H1 (cell line): ENCODE results near the gene IPO9. TPM values are rescaled to one million over a fixed set of nuclear protein-coding genes. Genes with fewer than 3 reads are reported as not detected.

Experiments
- CTCF ChIA-PET: fragments of 300-600 bp; sonication (Branson Sonifier 250); formaldehyde crosslinking; loops from one replicate; lab custom pipeline; 2021; ENCODE audit not compliant: partially characterized antibody; lab: Charles Lee
- POLR2A ChIA-PET: fragments of 300-600 bp; sonication (Branson Sonifier 250); formaldehyde crosslinking; loops from one replicate; lab custom pipeline; 2021; ENCODE audit warnings: inconsistent platforms; ENCODE audit not compliant: partially characterized antibody; lab: Charles Lee
- DNase-seq, 2 experiments: peaks; one replicate each; pipeline versions ENCODE4 v3.0.0 to v3.0.0-alpha.2; 2010 to 2022; ENCODE audit warnings: low spot score in 2 of 2, low read depth in 1 of 2, mixed read lengths in 1 of 2
- FAIRE-seq: peaks from 2 replicates; lab custom pipeline; 2011; peaks lifted over from hg19 to GRCh38; lab: Jason Lieb, UNC
- H2AFZ ChIP-seq: 2 replicates; pipeline ENCODE4 v1.8.1; 2012; ENCODE audit warnings: low read length, inconsistent platforms
- H2AK5ac ChIP-seq: 2 replicates; pipeline ENCODE4 v1.6.1; 2013; ENCODE audit warnings: low read depth, low read length
- H2BK120ac ChIP-seq: replicated peaks from 2 replicates; pipeline ENCODE3; 2013; ENCODE audit warnings: low read depth, low read length, inconsistent platforms
- H2BK12ac ChIP-seq: 2 replicates; pipeline ENCODE4 v1.6.1; 2013; ENCODE audit warnings: low read depth, low read length
- H2BK15ac ChIP-seq: 2 replicates; pipeline ENCODE4 v1.6.1; 2013; ENCODE audit warnings: low read length
- H2BK20ac ChIP-seq: 2 replicates; pipeline ENCODE4 v1.6.1; 2013; ENCODE audit warnings: low read length
- H2BK5ac ChIP-seq: 2 replicates; pipeline ENCODE4 v1.6.1; 2013; ENCODE audit warnings: low read depth, low read length
- H3K14ac ChIP-seq: 2 replicates; pipeline ENCODE4 v1.6.1; 2013; ENCODE audit warnings: inconsistent platforms; ENCODE audit not compliant: insufficient read length
- H3K18ac ChIP-seq: 2 replicates; pipeline ENCODE4 v1.6.1; 2013; ENCODE audit warnings: low read length; ENCODE audit errors: extremely low read depth
- H3K23ac ChIP-seq: 2 replicates; pipeline ENCODE4 v1.6.1; 2013; ENCODE audit warnings: inconsistent platforms; ENCODE audit not compliant: insufficient read length
- H3K23me2 ChIP-seq: 2 replicates; pipeline ENCODE4 v1.6.1; 2013; ENCODE audit warnings: low read depth, low read length
- H3K27ac ChIP-seq: 2 replicates; pipeline ENCODE4 v1.6.1; 2011; ENCODE audit warnings: low read depth, low read length, inconsistent platforms
- H3K27me3 ChIP-seq, 4 experiments: replicated peaks in 1 of 4; 1 replicate in 1 of 4; 2 replicates in 3 of 4; pipeline versions ENCODE4 v1.6.1 to v1.8.1; 2011 to 2013; ENCODE audit warnings: low read length in 3 of 4, mild to moderate bottlenecking in 3 of 4, inconsistent platforms in 2 of 4, mixed read lengths in 2 of 4, moderate library complexity in 1 of 4; ENCODE audit not compliant: control insufficient read depth in 3 of 4, insufficient read depth in 3 of 4; ENCODE audit errors: extremely low read depth in 1 of 4
- H3K36me3 ChIP-seq, 4 experiments: 2 replicates each; pipeline versions ENCODE4 v1.6.1 to v1.8.1; 2011 to 2013; ENCODE audit warnings: mild to moderate bottlenecking in 4 of 4, low read length in 3 of 4, moderate library complexity in 2 of 4, control low read depth in 1 of 4, inconsistent platforms in 1 of 4; ENCODE audit not compliant: insufficient read depth in 4 of 4, control insufficient read depth in 2 of 4
- H3K4ac ChIP-seq: replicated peaks from 2 replicates; pipeline ENCODE3; 2013; ENCODE audit warnings: low read length, low read depth, mixed read lengths, inconsistent platforms; ENCODE audit not compliant: insufficient read length
- H3K4me1 ChIP-seq, 4 experiments: replicated peaks in 1 of 4; 1 replicate in 1 of 4; 2 replicates in 3 of 4; pipeline versions ENCODE4 v1.6.1 to v1.8.1; 2011 to 2013; ENCODE audit warnings: low read length in 3 of 4, inconsistent platforms in 2 of 4, mixed read lengths in 1 of 4; ENCODE audit not compliant: insufficient read depth in 4 of 4, control insufficient read depth in 3 of 4
- H3K4me2 ChIP-seq, 2 experiments: 2 replicates each; pipeline versions ENCODE4 v1.6.1 to v1.8.1; 2011 to 2013; ENCODE audit warnings: low read depth in 2 of 2, low read length in 2 of 2, control low read depth in 1 of 2, inconsistent platforms in 1 of 2, mild to moderate bottlenecking in 1 of 2; ENCODE audit not compliant: insufficient read depth in 1 of 2
- H3K4me3 ChIP-seq, 4 experiments: fragments of 200-600, 300-600 bp in 1 of 4; sonication (generic), shearing (Covaris generic), sonication (Bioruptor Twin) in 1 of 4; 2 replicates each; pipeline versions ENCODE4 v1.5.1 to v1.8.1; 2011 to 2016; ENCODE audit warnings: low read length in 4 of 4, low read depth in 3 of 4, control low read depth in 2 of 4, inconsistent platforms in 2 of 4, mild to moderate bottlenecking in 2 of 4, mixed read lengths in 1 of 4, moderate library complexity in 1 of 4; ENCODE audit not compliant: insufficient read depth in 2 of 4; ENCODE audit errors: extremely low read depth in 1 of 4
- H3K56ac ChIP-seq: replicated peaks from 2 replicates; pipeline ENCODE3; 2013; ENCODE audit warnings: low read depth, mild to moderate bottlenecking, mixed read lengths, low read length, inconsistent platforms; ENCODE audit not compliant: insufficient read length
- H3K79me1 ChIP-seq: 2 replicates; pipeline ENCODE4 v1.6.1; 2013; ENCODE audit warnings: low read depth, low read length, control low read depth
- H3K79me2 ChIP-seq, 2 experiments: 2 replicates each; pipeline versions ENCODE4 v1.6.1 to v1.8.1; 2012 to 2013; ENCODE audit warnings: low read length in 2 of 2, mild to moderate bottlenecking in 2 of 2, inconsistent platforms in 1 of 2; ENCODE audit not compliant: insufficient read depth in 2 of 2, control insufficient read depth in 1 of 2
- H3K9ac ChIP-seq, 4 experiments: replicated peaks in 1 of 4; 1 replicate in 1 of 4; 2 replicates in 3 of 4; pipeline versions ENCODE4 v1.6.1 to v1.8.1; 2011 to 2013; ENCODE audit warnings: low read depth in 3 of 4, low read length in 3 of 4, control low read depth in 2 of 4, mild to moderate bottlenecking in 2 of 4, moderate library complexity in 2 of 4, inconsistent platforms in 1 of 4; ENCODE audit errors: extremely low read depth in 1 of 4
- H3K9me3 ChIP-seq, 2 experiments: 2 replicates each; pipeline versions ENCODE4 v1.6.1 to v1.8.1; 2012 to 2013; ENCODE audit warnings: mild to moderate bottlenecking in 2 of 2, moderate library complexity in 2 of 2, control low read depth in 1 of 2, inconsistent platforms in 1 of 2, low read depth in 1 of 2, low read length in 1 of 2, mixed read lengths in 1 of 2; ENCODE audit not compliant: insufficient read depth in 2 of 2
- H4K20me1 ChIP-seq, 2 experiments: replicated peaks in 1 of 2; 2 replicates each; pipeline versions ENCODE3 to v1.8.1; 2011 to 2013; ENCODE audit warnings: inconsistent platforms in 2 of 2, low read length in 2 of 2, mild to moderate bottlenecking in 1 of 2; ENCODE audit not compliant: insufficient read depth in 2 of 2, control insufficient read depth in 1 of 2
- H4K5ac ChIP-seq: 2 replicates; pipeline ENCODE4 v1.6.1; 2013; ENCODE audit warnings: low read length, low read depth, mixed read lengths, inconsistent platforms; ENCODE audit not compliant: insufficient read length
- H4K8ac ChIP-seq: 2 replicates; pipeline ENCODE4 v1.8.0; 2013; ENCODE audit warnings: mild to moderate bottlenecking, moderate library complexity, low read length, inconsistent platforms; ENCODE audit not compliant: insufficient read depth; ENCODE audit errors: extremely low read depth
- H4K91ac ChIP-seq: replicated peaks from 2 replicates; pipeline ENCODE3; 2013; ENCODE audit warnings: low read length, mixed read lengths, inconsistent platforms; ENCODE audit not compliant: insufficient read length
- ASH2L ChIP-seq: fragments of 200-600, 300-600 bp; sonication (generic); IDR thresholded peaks from one replicate; pipeline ENCODE4 v1.7.1; 2017; ENCODE audit warnings: low read length
- BACH1 ChIP-seq: IDR thresholded peaks from 2 replicates; pipeline ENCODE4 v1.6.1; 2012; ENCODE audit warnings: low read length, improper control_type of control experiment
- CBX8 ChIP-seq: fragments of 300-800, 300-1000 bp; sonication (generic); IDR thresholded peaks from 2 replicates; pipeline ENCODE4 v1.7.1; 2016; ENCODE audit warnings: low read depth, low read length, borderline replicate concordance
- EZH2 ChIP-seq: fragments of 200-600 bp; sonication (generic); IDR thresholded peaks from 2 replicates; pipeline ENCODE4 v1.7.1; 2012; ENCODE audit warnings: low read depth, mild to moderate bottlenecking, moderate library complexity, low read length, inconsistent platforms; ENCODE audit not compliant: severe bottlenecking
- KDM1A ChIP-seq: fragments of 200-600, 300-600 bp; sonication (generic); IDR thresholded peaks from 2 replicates; pipeline ENCODE4 v1.7.1; 2016; ENCODE audit warnings: mild to moderate bottlenecking, low read length, borderline replicate concordance
- KDM5A ChIP-seq: fragments of 200-600 bp; IDR thresholded peaks from 2 replicates; pipeline ENCODE4 v1.7.1; 2012; ENCODE audit warnings: mild to moderate bottlenecking, low read length, inconsistent platforms, mixed read lengths
- PHF8 ChIP-seq: fragments of 200-600 bp; sonication (generic); conservative IDR thresholded peaks from 2 replicates; pipeline ENCODE4 v1.7.1; 2012; ENCODE audit warnings: low read depth, mild to moderate bottlenecking, inconsistent platforms, low read length, moderate library complexity
- SIRT6 ChIP-seq: IDR thresholded peaks from one replicate; pipeline ENCODE4 v1.7.1; 2012; ENCODE audit warnings: low read length, inconsistent platforms
- SP2 ChIP-seq: IDR thresholded peaks from 2 replicates; pipeline ENCODE4 v1.6.1; 2012; ENCODE audit warnings: mild to moderate bottlenecking, low read length, inconsistent platforms
- TAF1 ChIP-seq: IDR thresholded peaks from 2 replicates; pipeline ENCODE4 v1.6.1; 2011; ENCODE audit warnings: mild to moderate bottlenecking, low read depth, low read length
- TEAD4 ChIP-seq: IDR thresholded peaks from 2 replicates; pipeline ENCODE4 v1.6.1; 2012; ENCODE audit warnings: low read depth, low read length, inconsistent platforms, mixed read lengths
- WGBS, 2 experiments: shearing (Covaris generic) in 1 of 2; methylation state at CpG; one replicate each; pipeline versions ENCODE4 v1.1.6 to v1.1.7; 2013 to 2015; ENCODE audit warnings: low lambda C conversion rate in 2 of 2, mixed read lengths in 2 of 2, inconsistent platforms in 1 of 2, low coverage in 1 of 2, missing lambda C conversion rate in 1 of 2; ENCODE audit not compliant: insufficient replicate concordance in 2 of 2, insufficient coverage in 1 of 2, insufficient read length in 1 of 2; ENCODE audit errors: extremely low coverage in 1 of 2, missing lambda C conversion rate in 1 of 2; 5-methylcytosine and 5-hydroxymethylcytosine counted together
- polyA plus RNA-seq, 7 experiments: library from polyadenylated mRNA; depleted of rRNA in 3 of 7; stranded (reverse) in 5 of 7; unstranded in 2 of 7; fragments of >200 nt in 5 of 7; fragments of 200-250 nt in 2 of 7; gene quantifications; 1 replicate in 5 of 7; 2 replicates in 1 of 7; 4 replicates in 1 of 7; pipeline versions ENCODE4 v1.2.1 to v1.2.3, GENCODE V29; 2011 to 2013; ENCODE audit warnings: missing spikeins in 2 of 7, mixed read lengths in 2 of 7
- total RNA-seq: library from RNA; stranded (reverse); fragmentation: NEBNext Ultra II Directional; extraction: Animal tissue kit (Norgen Biotek cat#: 25700); gene quantifications from 2 replicates; pipeline ENCODE4 v1.2.1, GENCODE V29; 2021
- TF ChIP-seq, protein P1 (sequence below): IDR thresholded peaks from 2 replicates; pipeline ENCODE4 v1.6.1; 2012; ENCODE audit warnings: inconsistent platforms
- TF ChIP-seq, protein P2 (sequence below): IDR thresholded peaks from 2 replicates; pipeline ENCODE4 v1.6.1; 2011; ENCODE audit warnings: low read depth, mild to moderate bottlenecking, low read length; ENCODE audit not compliant: insufficient read depth

Gene IPO9
- total and polyA plus RNA-seq, 2 of the 8 experiments (the other 6 are each of a cell fraction or from before 2014, with no cell fraction given) = 61.0 to 122 TPM

DNA sequence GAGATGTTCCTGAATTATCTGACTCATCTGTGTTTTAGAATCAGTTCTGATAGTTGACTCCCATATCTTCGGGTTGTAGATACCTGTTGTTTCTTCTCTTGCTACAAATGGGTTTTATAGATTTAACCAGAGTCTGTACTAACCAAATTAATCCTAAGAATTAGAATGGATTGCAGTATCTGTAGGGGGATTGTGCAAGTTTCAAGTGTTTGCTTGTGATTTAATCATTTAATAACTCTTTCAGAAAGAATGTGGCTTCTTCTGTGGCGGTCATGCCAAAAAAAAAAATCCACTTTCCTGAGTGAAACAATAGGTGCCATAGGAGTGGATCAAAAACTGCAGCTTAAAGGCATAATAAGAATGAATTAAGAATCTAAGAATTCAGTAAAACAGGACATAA lies 9.4 kb downstream of the IPO9 start:
- no peak overlapping the region for H2BK12ac ChIP-seq
- no peak overlapping the region for H3K9ac ChIP-seq
- ChIA-PET CTCF (interaction anchor here (0.6 to 1.2 kb wide), 5 partner anchors 58 to 391 kb away, joined by 3 to 7 read pairs (median 5); no protein-coding TSS in a partner anchor), POLR2A (no interaction called here)
- no peak overlapping the region for H3K4me2 ChIP-seq
- no peaks in the 10 kb centered on the region for H3K27me3 ChIP-seq
- H4K5ac ChIP-seq = no peak overlapping the region
- no peak overlapping the region for H4K91ac ChIP-seq
- no peak overlapping the region for H4K8ac ChIP-seq
- H3K23me2 ChIP-seq = no peaks in the 10 kb centered on the region
- no peak overlapping the region for H3K18ac ChIP-seq
- no peak overlapping the region for H3K56ac ChIP-seq
- H3K9me3 ChIP-seq = no peaks in the 10 kb centered on the region
- H3K14ac ChIP-seq = no peak overlapping the region
- no peak overlapping the region for H3K27ac ChIP-seq
- peaks cover 0 to 7% (median 0%) of the 10 kb centered on the region in 4 experiments; a peak in 1 of 8 replicates for H3K36me3 ChIP-seq
- peaks cover 0 to 9% (median 2%) of the 10 kb centered on the region in 4 experiments; a peak in 3 of 7 replicates for H3K4me1 ChIP-seq
- H3K23ac ChIP-seq = no peak overlapping the region
- DNase-seq = no peak
- H2BK5ac ChIP-seq = no peak overlapping the region
- H2BK15ac ChIP-seq = no peak overlapping the region
- no peak overlapping the region for H2AK5ac ChIP-seq
- FAIRE-seq = no peak
- H3K79me1 ChIP-seq = peaks cover 11% of the 10 kb centered on the region
- no peak overlapping the region for H3K4ac ChIP-seq
- H2BK120ac ChIP-seq = no peak overlapping the region
- no peak overlapping the region for H2AFZ ChIP-seq
- H3K4me3 ChIP-seq = no peak overlapping the region
- peaks cover 36 to 97% of the 10 kb centered on the region in 2 experiments for H3K79me2 ChIP-seq
- H4K20me1 ChIP-seq = peaks cover 17 to 21% of the 10 kb centered on the region in 2 experiments
- no peak overlapping the region for H2BK20ac ChIP-seq
- 89% methylated on average over 2 of the region's 2 CpGs; no CpG with 5 or more reads in 1 of the 2 experiments for WGBS, 2 experiments
- TF ChIP-seq SP2 (no peak), BACH1 (no peak), EZH2 (no peak), SIRT6 (no peak), CBX8 (no peak), KDM1A (no peak), TAF1 (no peak), KDM5A (no peak), TEAD4 (no peak), PHF8 (no peak), ASH2L (no peak)
- TF ChIP-seq, protein P1, sequence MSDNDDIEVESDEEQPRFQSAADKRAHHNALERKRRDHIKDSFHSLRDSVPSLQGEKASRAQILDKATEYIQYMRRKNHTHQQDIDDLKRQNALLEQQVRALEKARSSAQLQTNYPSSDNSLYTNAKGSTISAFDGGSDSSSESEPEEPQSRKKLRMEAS = no peak
- TF ChIP-seq, protein P2, sequence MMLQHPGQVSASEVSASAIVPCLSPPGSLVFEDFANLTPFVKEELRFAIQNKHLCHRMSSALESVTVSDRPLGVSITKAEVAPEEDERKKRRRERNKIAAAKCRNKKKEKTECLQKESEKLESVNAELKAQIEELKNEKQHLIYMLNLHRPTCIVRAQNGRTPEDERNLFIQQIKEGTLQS = no peak
